ENCODE data around the gene PLEKHD1.

DNA sequence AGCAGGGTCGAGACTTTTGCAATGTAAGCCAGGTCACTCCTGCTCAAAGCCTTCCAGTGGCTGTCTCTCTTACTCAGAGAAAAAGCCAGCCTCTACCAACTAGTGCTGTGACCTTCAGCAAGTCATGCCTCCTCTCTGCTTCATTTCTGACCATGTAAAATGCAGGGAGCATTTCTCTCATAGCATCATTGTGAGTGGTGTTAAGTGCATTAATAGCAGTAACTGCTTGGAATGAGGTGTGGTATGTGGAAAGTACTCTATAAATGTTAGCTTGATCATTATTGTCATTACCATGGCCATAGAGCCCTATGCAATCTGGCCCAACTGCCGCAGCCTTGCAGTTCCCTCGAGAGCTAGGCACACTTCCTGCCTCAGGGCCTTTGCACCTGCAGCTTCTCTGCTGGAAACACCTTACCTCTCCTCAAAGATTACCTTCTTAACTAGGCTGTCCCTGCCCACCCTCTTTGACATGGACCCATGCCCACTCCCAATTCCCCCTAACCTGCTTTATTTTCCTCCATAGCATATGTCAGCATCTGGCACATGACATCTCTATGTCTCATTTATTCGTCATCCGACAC is 10.9 kb downstream of the PLEKHD1 start:
- TF ChIP-seq, protein P1, sequence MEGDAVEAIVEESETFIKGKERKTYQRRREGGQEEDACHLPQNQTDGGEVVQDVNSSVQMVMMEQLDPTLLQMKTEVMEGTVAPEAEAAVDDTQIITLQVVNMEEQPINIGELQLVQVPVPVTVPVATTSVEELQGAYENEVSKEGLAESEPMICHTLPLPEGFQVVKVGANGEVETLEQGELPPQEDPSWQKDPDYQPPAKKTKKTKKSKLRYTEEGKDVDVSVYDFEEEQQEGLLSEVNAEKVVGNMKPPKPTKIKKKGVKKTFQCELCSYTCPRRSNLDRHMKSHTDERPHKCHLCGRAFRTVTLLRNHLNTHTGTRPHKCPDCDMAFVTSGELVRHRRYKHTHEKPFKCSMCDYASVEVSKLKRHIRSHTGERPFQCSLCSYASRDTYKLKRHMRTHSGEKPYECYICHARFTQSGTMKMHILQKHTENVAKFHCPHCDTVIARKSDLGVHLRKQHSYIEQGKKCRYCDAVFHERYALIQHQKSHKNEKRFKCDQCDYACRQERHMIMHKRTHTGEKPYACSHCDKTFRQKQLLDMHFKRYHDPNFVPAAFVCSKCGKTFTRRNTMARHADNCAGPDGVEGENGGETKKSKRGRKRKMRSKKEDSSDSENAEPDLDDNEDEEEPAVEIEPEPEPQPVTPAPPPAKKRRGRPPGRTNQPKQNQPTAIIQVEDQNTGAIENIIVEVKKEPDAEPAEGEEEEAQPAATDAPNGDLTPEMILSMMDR (IDR thresholded peaks at IDR 0.05; ENCODE audit: control extremely low read depth in 1 of 3, insufficient read depth in 1 of 3, low read depth in 1 of 3, low read length in 3 of 3): no peak
- no peak for TF ChIP-seq EZH2 (IDR thresholded peaks at IDR 0.05; ENCODE audit: low read depth, low read length, severe bottlenecking)
- no peak for TF ChIP-seq POLR2AphosphoS5 (IDR thresholded peaks at IDR 0.05; ENCODE audit: low read depth, low read length)
- TF ChIP-seq GABPA (IDR thresholded peaks at IDR 0.05; ENCODE audit: borderline replicate concordance, insufficient read depth, low read length): no peak
- TF ChIP-seq RNF2 (IDR thresholded peaks at IDR 0.05; ENCODE audit: borderline replicate concordance, low read depth, low read length, missing control alignments, poor library complexity, severe bottlenecking): no peak
